ENCODE measurements around the gene AOPEP. TPM values are rescaled to one million over a fixed set of nuclear protein-coding genes. Genes with fewer than 3 reads are reported as not detected.

The AOPEP gene
- total and polyA plus RNA-seq, 4 donors = 29.0 to 121 (median 60.0) TPM

GRCh38 chr9:94931740-94932139 lies 205.2 kb downstream of the AOPEP start:
- Histone ChIP-seq H3K9ac (ENCODE audit: insufficient read depth in 1 of 2, low read length in 2 of 2) (no peak overlapping the region), H3K27ac (ENCODE audit: low read depth in 1 of 2, low read length in 1 of 2) (no peak overlapping the region), H3K9me3 (ENCODE audit: control insufficient read depth in 4 of 4, insufficient read depth in 3 of 4, low read length in 3 of 4) (no peaks in the 10 kb centered on the region), H3K36me3 (ENCODE audit: control insufficient read depth in 4 of 4, insufficient read depth in 4 of 4, low read length in 4 of 4) (peaks cover 0 to 2% (median 0%) of the 10 kb centered on the region in 4 donors), H3K4me3 (no peak overlapping the region), H3K4me1 (ENCODE audit: control insufficient read depth in 5 of 5, insufficient read depth in 5 of 5, low read length in 5 of 5) (peaks cover 0 to 22% (median 15%) of the 10 kb centered on the region in 5 donors), H3K27me3 (ENCODE audit: control insufficient read depth in 3 of 3, insufficient read depth in 3 of 3, low read length in 2 of 3) (no peaks in the 10 kb centered on the region)
- TF ChIP-seq CTCF (IDR thresholded peaks at IDR 0.05; ENCODE audit: control extremely low read depth, extremely low read depth) = no peak
- ATAC-seq (ENCODE audit: insufficient read depth, low FRiP score) = no peak
- 91 to 98% methylated on average over 5 of the region's 5 CpGs for WGBS, 2 donors
- no peak for DNase-seq

GRCh38 chr9:94932652-94933510 lies 206.4 kb downstream of the AOPEP start:
- Histone ChIP-seq H3K4me3 (no peak overlapping the region), H3K4me1 (ENCODE audit: control insufficient read depth in 5 of 5, insufficient read depth in 5 of 5, low read length in 5 of 5) (peaks cover 6 to 23% (median 15%) of the 10 kb centered on the region in 5 donors), H3K9me3 (ENCODE audit: control insufficient read depth in 4 of 4, insufficient read depth in 3 of 4, low read length in 3 of 4) (no peaks in the 10 kb centered on the region), H3K27me3 (ENCODE audit: control insufficient read depth in 3 of 3, insufficient read depth in 3 of 3, low read length in 2 of 3) (no peaks in the 10 kb centered on the region), H3K27ac (ENCODE audit: low read depth in 1 of 2, low read length in 1 of 2) (no peak overlapping the region), H3K36me3 (ENCODE audit: control insufficient read depth in 4 of 4, insufficient read depth in 4 of 4, low read length in 4 of 4) (no peaks in the 10 kb centered on the region), H3K9ac (ENCODE audit: insufficient read depth in 1 of 2, low read length in 2 of 2) (no peak overlapping the region)
- DNase-seq (no peak), ATAC-seq (ENCODE audit: insufficient read depth, low FRiP score) (no peak)
- no peak for TF ChIP-seq CTCF (IDR thresholded peaks at IDR 0.05; ENCODE audit: control extremely low read depth, extremely low read depth)
- WGBS, 2 donors = 90 to 91% methylated on average over 12 of the region's 12 CpGs

- Histone ChIP-seq H3K9me3 (ENCODE audit: control insufficient read depth in 4 of 4, insufficient read depth in 3 of 4, low read length in 3 of 4) (no peaks in the 10 kb centered on the region), H3K4me1 (ENCODE audit: control insufficient read depth in 5 of 5, insufficient read depth in 5 of 5, low read length in 5 of 5) (peaks cover 8 to 18% (median 11%) of the 10 kb centered on the region in 5 donors), H3K36me3 (ENCODE audit: control insufficient read depth in 4 of 4, insufficient read depth in 4 of 4, low read length in 4 of 4) (no peaks in the 10 kb centered on the region), H3K27ac (ENCODE audit: low read depth in 1 of 2, low read length in 1 of 2) (no peak overlapping the region), H3K27me3 (ENCODE audit: control insufficient read depth in 3 of 3, insufficient read depth in 3 of 3, low read length in 2 of 3) (no peaks in the 10 kb centered on the region), H3K9ac (ENCODE audit: insufficient read depth in 1 of 2, low read length in 2 of 2) (no peak overlapping the region), H3K4me3 (no peak overlapping the region)
- DNase-seq (no peak), ATAC-seq (ENCODE audit: insufficient read depth, low FRiP score) (no peak)
- TF ChIP-seq CTCF (IDR thresholded peaks at IDR 0.05; ENCODE audit: control extremely low read depth, extremely low read depth) = no peak
- WGBS, 2 donors = 92 to 97% methylated on average over 3 of the region's 3 CpGs
Observed at GRCh38 chr9:94933511-94933828, 207.0 kb downstream of the AOPEP start.
